DOHH2 (cell line): Measurements from ENCODE around the gene RNGTT.

Experiments used
- H3F3A ChIP-seq: fragments of 200-600 bp; sonication (generic), shearing (Covaris generic); 2 replicates; pipeline ENCODE4 v1.6.0; 2016; ENCODE audit warnings: antibody characterized with exemption, mild to moderate bottlenecking; ENCODE audit not compliant: control insufficient read depth, insufficient read depth
- H3K27ac ChIP-seq: fragments of 200-600 bp; sonication (generic); 2 replicates; pipeline ENCODE4 v1.5.1; 2014; ENCODE audit warnings: low read depth, mild to moderate bottlenecking, low read length, moderate library complexity
- H3K27me3 ChIP-seq: fragments of 200-600 bp; sonication (generic); 2 replicates; pipeline ENCODE4 v1.6.1; 2014; ENCODE audit warnings: mild to moderate bottlenecking, low read length, mixed read lengths; ENCODE audit not compliant: control insufficient read depth
- H3K36me3 ChIP-seq: fragments of 200-600 bp; sonication (generic); 2 replicates; pipeline ENCODE4 v1.6.1; 2014; ENCODE audit warnings: mild to moderate bottlenecking, low read length, moderate library complexity, mixed read lengths; ENCODE audit not compliant: control insufficient read depth
- H3K4me1 ChIP-seq: fragments of 200-600 bp; sonication (generic); 2 replicates; pipeline ENCODE4 v1.6.1; 2014; ENCODE audit warnings: mild to moderate bottlenecking, low read length, mixed read lengths; ENCODE audit not compliant: control insufficient read depth
- H3K4me2 ChIP-seq: fragments of 200-600 bp; sonication (generic); 2 replicates; pipeline ENCODE4 v1.6.0; 2014; ENCODE audit warnings: mild to moderate bottlenecking, low read length, moderate library complexity
- H3K4me3 ChIP-seq: fragments of 200-600 bp; sonication (generic); 2 replicates; pipeline ENCODE4 v1.5.1; 2014; ENCODE audit warnings: mild to moderate bottlenecking, low read length, mixed read lengths
- H3K79me2 ChIP-seq: fragments of 200-600 bp; sonication (generic); 2 replicates; pipeline ENCODE4 v1.6.1; 2014; ENCODE audit warnings: mild to moderate bottlenecking, low read length, mixed read lengths; ENCODE audit not compliant: control insufficient read depth
- H3K9me2 ChIP-seq: fragments of 200-600 bp; sonication (generic); replicated peaks from 2 replicates; pipeline ENCODE4 v1.6.1; 2014; ENCODE audit warnings: mild to moderate bottlenecking, low read length, mixed read lengths; ENCODE audit not compliant: control insufficient read depth
- H3K9me3 ChIP-seq: fragments of 200-600 bp; sonication (generic); 2 replicates; pipeline ENCODE4 v1.6.1; 2014; ENCODE audit warnings: antibody characterized with exemption, low read length, mixed read lengths; ENCODE audit not compliant: control insufficient read depth, insufficient read depth
- H4K20me1 ChIP-seq: fragments of 200-600 bp; sonication (generic); 2 replicates; pipeline ENCODE4 v1.6.0; 2014; ENCODE audit warnings: low read depth, mild to moderate bottlenecking, antibody characterized with exemption, low read length, moderate library complexity; ENCODE audit not compliant: control insufficient read depth, insufficient read depth
- EZH2phosphoT487 ChIP-seq: fragments of 200-600 bp; sonication (generic); IDR thresholded peaks from 2 replicates; pipeline ENCODE4 v1.6.1; 2017; ENCODE audit warnings: borderline replicate concordance, mild to moderate bottlenecking, antibody characterized with exemption, low read length, moderate library complexity, mixed read lengths
- TF ChIP-seq, protein P1 (sequence below): fragments of 200-600 bp; sonication (generic); IDR thresholded peaks from one replicate; pipeline ENCODE4 v1.5.1; 2014; ENCODE audit warnings: antibody characterized with exemption, mild to moderate bottlenecking, low read depth, low read length; ENCODE audit not compliant: poor library complexity, severe bottlenecking

RNGTT gene

DNA sequence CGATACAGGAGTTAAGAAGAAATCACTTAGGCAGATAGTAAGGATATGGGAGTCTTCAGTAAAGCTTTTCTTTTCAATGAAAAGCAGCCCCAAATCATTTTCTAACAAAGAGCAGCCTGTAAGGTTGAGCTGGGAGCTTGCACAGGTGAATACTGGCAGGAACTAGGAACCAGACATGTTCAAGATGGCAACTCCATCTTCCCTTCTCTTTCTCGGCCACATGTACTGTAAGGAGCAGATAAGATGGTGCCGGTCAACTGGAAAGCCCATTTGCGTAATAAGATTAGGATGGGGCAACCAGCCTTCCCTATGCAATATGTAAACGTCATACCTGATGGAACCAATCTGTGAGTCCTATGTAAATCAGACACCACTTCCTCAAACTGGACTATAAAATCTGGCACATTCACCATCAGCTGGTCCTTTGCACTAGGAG is 46.2 kb upstream of the RNGTT start:
- Histone ChIP-seq H3K9me3 (peaks cover 4% of the 10 kb centered on the region; the same call in 1 of the 2 replicates), H3F3A (no peaks in the 10 kb centered on the region), H3K4me2 (no peak overlapping the region), H3K4me1 (no peaks in the 10 kb centered on the region), H3K4me3 (no peak overlapping the region), H3K9me2 (no peaks in the 10 kb centered on the region), H3K27ac (no peak overlapping the region), H3K36me3 (no peaks in the 10 kb centered on the region), H3K79me2 (no peaks in the 10 kb centered on the region), H3K27me3 (no peaks in the 10 kb centered on the region), H4K20me1 (no peaks in the 10 kb centered on the region)
- no peak for TF ChIP-seq EZH2phosphoT487
- TF ChIP-seq, protein P1, sequence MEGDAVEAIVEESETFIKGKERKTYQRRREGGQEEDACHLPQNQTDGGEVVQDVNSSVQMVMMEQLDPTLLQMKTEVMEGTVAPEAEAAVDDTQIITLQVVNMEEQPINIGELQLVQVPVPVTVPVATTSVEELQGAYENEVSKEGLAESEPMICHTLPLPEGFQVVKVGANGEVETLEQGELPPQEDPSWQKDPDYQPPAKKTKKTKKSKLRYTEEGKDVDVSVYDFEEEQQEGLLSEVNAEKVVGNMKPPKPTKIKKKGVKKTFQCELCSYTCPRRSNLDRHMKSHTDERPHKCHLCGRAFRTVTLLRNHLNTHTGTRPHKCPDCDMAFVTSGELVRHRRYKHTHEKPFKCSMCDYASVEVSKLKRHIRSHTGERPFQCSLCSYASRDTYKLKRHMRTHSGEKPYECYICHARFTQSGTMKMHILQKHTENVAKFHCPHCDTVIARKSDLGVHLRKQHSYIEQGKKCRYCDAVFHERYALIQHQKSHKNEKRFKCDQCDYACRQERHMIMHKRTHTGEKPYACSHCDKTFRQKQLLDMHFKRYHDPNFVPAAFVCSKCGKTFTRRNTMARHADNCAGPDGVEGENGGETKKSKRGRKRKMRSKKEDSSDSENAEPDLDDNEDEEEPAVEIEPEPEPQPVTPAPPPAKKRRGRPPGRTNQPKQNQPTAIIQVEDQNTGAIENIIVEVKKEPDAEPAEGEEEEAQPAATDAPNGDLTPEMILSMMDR, result no peak

DNA sequence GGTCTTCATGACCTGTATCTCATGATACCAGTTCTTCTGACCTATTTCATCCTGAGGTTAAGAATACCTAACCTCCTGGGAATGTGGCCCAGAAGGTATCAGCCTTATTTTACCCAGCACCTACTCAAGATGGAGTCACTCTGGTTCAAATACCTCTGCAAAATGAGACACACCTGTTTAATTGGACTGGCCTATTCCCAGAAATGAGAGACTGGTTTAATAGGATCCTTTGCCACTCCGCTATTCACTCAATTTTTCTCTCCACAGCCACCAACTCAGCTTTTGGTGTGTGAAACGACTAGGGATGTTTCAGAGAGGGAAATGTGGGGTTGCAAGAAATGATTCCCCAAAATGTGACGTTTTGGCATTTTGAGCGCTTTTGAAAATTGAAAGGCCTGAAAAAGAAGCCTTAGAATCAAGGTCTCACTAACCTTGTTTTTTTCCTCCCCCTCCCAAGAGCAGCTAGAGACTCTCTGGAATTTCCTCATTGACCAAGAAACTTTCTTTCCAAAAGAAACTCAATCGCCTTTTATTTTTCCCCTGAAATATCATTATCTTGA is 45.5 kb upstream of the RNGTT start:
- Histone ChIP-seq H3F3A (no peaks in the 10 kb centered on the region), H3K27me3 (no peaks in the 10 kb centered on the region), H3K9me3 (peaks cover 4% of the 10 kb centered on the region; the same call in 1 of the 2 replicates), H3K36me3 (no peaks in the 10 kb centered on the region), H4K20me1 (no peaks in the 10 kb centered on the region), H3K79me2 (no peaks in the 10 kb centered on the region), H3K27ac (no peak overlapping the region), H3K4me1 (no peaks in the 10 kb centered on the region), H3K9me2 (no peaks in the 10 kb centered on the region), H3K4me3 (no peak overlapping the region), H3K4me2 (no peak overlapping the region)
- TF ChIP-seq, protein P1, result no peak
- no peak for TF ChIP-seq EZH2phosphoT487

DNA sequence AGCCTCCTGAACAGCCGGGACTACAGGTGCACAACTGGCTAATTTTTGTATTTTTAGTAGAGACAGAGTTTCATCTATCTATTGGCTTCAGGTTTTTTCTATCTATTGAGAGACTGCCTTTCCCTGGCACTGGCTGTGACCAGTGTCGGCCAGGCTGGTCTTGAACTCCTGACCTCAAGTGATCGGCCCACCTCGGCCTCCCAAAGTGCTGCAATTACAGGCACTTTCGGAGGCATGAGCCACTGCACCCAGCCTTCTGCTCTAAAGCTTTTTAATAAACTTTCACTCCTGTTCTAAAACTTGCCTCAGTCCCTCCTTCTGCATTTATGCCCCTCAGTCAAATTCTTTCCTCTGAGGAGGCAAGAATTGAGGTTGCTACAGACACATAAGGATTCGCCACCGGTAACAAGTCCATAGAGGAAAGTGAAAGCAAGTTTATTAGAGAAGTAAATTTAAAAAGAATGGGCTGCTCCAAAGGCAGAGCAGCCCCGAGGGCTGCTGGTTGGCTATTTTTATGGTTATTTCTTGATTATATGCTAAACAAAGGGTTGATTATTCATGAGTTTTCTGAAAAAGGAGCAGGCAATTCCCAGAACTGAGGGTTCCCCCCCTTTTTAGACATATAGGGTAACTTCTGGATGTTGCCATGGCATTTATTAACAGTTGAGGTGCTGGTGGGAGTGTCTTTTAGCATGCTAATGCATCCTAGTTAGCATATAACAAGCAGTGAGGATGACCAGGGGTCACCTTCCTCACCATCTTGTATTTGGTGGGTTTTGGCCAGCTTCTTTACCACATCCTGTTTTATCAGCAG is 44.8 kb upstream of the RNGTT start:
- no peak for TF ChIP-seq EZH2phosphoT487
- TF ChIP-seq, protein P1, result no peak
- no peak overlapping the region for H3K4me2 ChIP-seq
- H3K27ac ChIP-seq, result no peak overlapping the region
- no peaks in the 10 kb centered on the region for H3K79me2 ChIP-seq
- no peaks in the 10 kb centered on the region for H3K4me1 ChIP-seq
- H3K4me3 ChIP-seq, result no peak overlapping the region
- H3K27me3 ChIP-seq, result no peaks in the 10 kb centered on the region
- no peaks in the 10 kb centered on the region for H4K20me1 ChIP-seq
- no peaks in the 10 kb centered on the region for H3F3A ChIP-seq
- no peaks in the 10 kb centered on the region for H3K36me3 ChIP-seq
- H3K9me2 ChIP-seq, result no peaks in the 10 kb centered on the region
- peaks cover 4% of the 10 kb centered on the region; the same call in 1 of the 2 replicates for H3K9me3 ChIP-seq
